Mucosa of descending colon (tissue), 3 donors: Measurements from ENCODE around the gene AQR. TPM values are rescaled to one million over a fixed set of nuclear protein-coding genes. Genes with fewer than 3 reads are reported as not detected.

Experiments used
- ATAC-seq: fragments of 200-7000 bp; cut with Tn5 transposase; one replicate; pipeline ENCODE4 v1.9.1; 2020; ENCODE audit warnings: mild to moderate bottlenecking, moderate library complexity
- DNase-seq, 3 donors: peaks; one replicate each; pipeline ENCODE4 v3.0.0-alpha.2; 2020
- H3K36me3 ChIP-seq: fragments of 200-600 bp; one replicate; pipeline ENCODE4 v1.8.0; 2021; ENCODE audit warnings: low read depth, mild to moderate bottlenecking
- H3K4me1 ChIP-seq: fragments of 200-600 bp; one replicate; pipeline ENCODE4 v1.8.0; 2021; ENCODE audit warnings: low read depth, mild to moderate bottlenecking
- H3K4me3 ChIP-seq: fragments of 200-600 bp; one replicate; pipeline ENCODE4 v1.8.0; 2021; ENCODE audit warnings: mild to moderate bottlenecking
- H3K9me3 ChIP-seq: fragments of 200-600 bp; one replicate; pipeline ENCODE4 v1.8.0; 2021; ENCODE audit warnings: mild to moderate bottlenecking
- intact Hi-C, 2 donors: fragments of 100-400 bp; cut with DNase I in 1 of 2; cut with micrococcal nuclease in 1 of 2; formaldehyde crosslinking; loops; one replicate each; pipeline versions ENCODE4 v1.11.0 to v1.11.1; 2022; cut with DNase I, micrococcal nuclease
- total RNA-seq, 3 donors: library from RNA; stranded (reverse); fragmentation: NEBNext Ultra II Directional in 2 of 3; extraction: Animal tissue kit (Norgen Biotek cat#: 25700) in 2 of 3; gene quantifications; one replicate each; pipeline versions ENCODE4 v1.2.1 to v1.2.4, GENCODE V29; 2021 to 2023
- TF ChIP-seq, protein P1 (sequence below): fragments of 200-600 bp; IDR thresholded peaks from one replicate; pipeline ENCODE4 v1.8.0; 2022; ENCODE audit warnings: antibody characterized with exemption, mild to moderate bottlenecking
- donor health status: DM: no; HTN: no; CAD: no; lungs with moderate emphysema.
- donor health status: DM: no; HTN: no; CAD: no.
- donor health status: DM: no; HTN: yes; CAD: no.

The AQR gene
- total RNA-seq, 3 donors from 2014 or later: 25.1 to 26.6 (median 26.4) TPM

DNA sequence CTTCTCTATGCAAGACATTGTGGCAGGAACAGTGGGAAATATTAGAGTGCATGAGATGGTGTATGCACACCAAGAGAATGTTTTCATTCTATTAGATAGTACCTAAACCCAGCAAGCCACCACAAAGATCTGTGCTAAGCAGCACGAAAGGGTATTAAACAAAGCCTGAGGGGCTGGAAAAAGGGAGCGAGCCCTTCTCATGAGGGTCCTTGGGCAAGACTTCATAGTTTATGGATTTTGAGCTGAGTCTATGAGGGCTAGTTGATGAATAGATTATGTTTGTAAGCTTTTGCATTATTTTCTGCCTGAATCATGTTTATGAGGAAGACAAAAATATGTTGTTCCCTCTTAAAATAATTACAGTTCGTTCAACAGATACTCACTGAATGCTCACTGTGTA lies 164.8 kb downstream of the AQR start:
- Histone ChIP-seq H3K36me3 (no peaks in the 10 kb centered on the region), H3K4me1 (no peaks in the 10 kb centered on the region), H3K4me3 (no peak overlapping the region), H3K9me3 (no peaks in the 10 kb centered on the region)
- intact Hi-C loops: no loop called here
- TF ChIP-seq, protein P1, sequence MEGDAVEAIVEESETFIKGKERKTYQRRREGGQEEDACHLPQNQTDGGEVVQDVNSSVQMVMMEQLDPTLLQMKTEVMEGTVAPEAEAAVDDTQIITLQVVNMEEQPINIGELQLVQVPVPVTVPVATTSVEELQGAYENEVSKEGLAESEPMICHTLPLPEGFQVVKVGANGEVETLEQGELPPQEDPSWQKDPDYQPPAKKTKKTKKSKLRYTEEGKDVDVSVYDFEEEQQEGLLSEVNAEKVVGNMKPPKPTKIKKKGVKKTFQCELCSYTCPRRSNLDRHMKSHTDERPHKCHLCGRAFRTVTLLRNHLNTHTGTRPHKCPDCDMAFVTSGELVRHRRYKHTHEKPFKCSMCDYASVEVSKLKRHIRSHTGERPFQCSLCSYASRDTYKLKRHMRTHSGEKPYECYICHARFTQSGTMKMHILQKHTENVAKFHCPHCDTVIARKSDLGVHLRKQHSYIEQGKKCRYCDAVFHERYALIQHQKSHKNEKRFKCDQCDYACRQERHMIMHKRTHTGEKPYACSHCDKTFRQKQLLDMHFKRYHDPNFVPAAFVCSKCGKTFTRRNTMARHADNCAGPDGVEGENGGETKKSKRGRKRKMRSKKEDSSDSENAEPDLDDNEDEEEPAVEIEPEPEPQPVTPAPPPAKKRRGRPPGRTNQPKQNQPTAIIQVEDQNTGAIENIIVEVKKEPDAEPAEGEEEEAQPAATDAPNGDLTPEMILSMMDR: no peak
- no peak for ATAC-seq
- no peak for DNase-seq

DNA sequence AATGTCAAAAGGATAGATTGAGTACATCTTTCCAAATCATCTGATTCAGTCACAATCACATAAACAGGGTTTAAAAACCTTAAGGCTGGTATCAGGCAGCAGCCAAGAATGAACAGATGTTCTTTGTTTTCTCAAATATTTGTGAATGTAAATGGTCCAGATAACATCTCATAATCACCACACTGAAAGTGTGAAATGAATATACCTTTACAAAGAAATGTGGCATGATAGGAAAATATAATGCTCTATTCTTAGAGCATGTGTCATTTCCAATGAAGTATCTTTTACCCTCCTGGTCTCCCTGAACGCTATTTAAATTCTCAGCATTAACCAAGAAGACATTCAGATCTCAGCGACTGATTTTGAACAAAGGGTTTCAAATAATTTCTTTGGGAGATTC lies 165.4 kb downstream of the AQR start:
- intact Hi-C loops: no loop called here
- no peak for ATAC-seq
- Histone ChIP-seq H3K4me3 (no peak overlapping the region), H3K36me3 (no peaks in the 10 kb centered on the region), H3K4me1 (no peaks in the 10 kb centered on the region), H3K9me3 (no peaks in the 10 kb centered on the region)
- DNase-seq: no peak
- TF ChIP-seq, protein P1: no peak

DNA sequence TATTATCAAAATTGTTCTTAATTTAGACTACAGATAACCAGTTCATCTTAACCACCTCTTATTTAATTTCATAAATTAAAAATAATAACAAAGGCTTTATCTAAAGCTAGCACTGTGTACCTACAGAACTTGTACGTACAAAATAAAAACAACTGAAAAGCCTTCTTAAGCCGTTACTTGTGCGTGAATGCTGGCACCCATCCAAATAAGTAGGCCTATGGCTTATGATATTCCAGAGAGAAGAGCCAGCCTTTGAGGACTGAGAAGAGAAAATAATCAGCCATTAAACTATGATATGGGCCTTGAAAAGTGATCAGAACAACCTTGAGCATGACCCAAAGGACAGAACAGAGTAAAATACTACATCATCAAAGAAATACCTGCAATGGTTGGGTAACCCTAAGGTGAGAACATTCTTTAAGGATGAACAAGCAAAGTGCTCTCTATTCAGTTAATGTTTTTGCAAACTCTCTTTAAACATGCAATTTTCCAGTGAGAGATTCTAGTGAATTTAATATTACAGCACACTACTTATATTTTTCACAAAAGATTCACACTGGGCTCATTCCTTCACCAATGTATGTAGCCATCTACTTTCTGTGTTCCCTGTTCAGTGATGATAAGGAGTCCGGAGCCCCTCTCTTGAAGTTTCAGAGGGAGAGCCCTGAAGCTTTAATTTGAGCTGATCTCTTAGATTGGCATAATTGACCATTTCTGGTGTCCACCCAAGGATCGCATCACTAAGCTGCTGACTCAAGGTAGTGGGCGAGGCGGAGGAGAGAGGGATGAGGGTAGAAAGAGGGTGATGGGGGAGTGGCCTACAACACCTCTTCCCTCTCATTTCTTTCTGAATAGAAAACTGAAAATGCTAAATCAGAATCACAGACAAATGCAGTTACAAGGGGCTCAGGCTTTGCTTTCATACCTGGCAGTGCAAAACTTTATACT lies 166.5 kb downstream of the AQR start:
- intact Hi-C loops: no loop called here
- Histone ChIP-seq H3K4me1 (no peaks in the 10 kb centered on the region), H3K4me3 (no peak overlapping the region), H3K36me3 (no peaks in the 10 kb centered on the region), H3K9me3 (no peaks in the 10 kb centered on the region)
- DNase-seq: no peak
- TF ChIP-seq, protein P1: no peak
- ATAC-seq: no peak

DNA sequence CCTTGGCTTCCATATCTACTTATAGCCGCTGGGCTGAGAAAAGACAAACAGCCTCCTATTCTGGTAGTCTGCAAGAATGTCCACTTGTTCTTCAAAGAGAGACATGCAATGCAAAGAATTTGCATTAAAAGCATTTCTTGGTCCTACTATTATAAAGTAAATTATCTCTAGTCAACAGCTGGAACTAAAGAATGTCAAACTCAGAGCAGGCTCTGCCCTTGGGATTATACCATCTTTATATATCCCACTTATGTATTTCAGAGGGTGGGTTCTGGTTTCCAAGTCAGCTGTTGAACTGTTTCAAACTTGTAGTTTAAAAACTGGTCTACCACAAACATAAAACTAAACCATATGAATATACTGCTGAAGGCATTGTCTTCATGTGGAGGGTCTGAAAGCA lies 167.2 kb downstream of the AQR start:
- intact Hi-C loops: no loop called here
- Histone ChIP-seq H3K4me3 (no peak overlapping the region), H3K36me3 (no peaks in the 10 kb centered on the region), H3K4me1 (no peaks in the 10 kb centered on the region), H3K9me3 (no peaks in the 10 kb centered on the region)
- TF ChIP-seq, protein P1: no peak
- no peak for ATAC-seq
- DNase-seq: no peak

Other genes starting within 250 kb of the AQR start
- gene GJD2, start 214.7 kb downstream of the AQR start, total RNA-seq: not detected
- 10 to 100 TPM in 1 of 3 donors, 1 to 10 TPM in 1, under 1 TPM in 1; 0.64 to 10.7 (median 1.3) TPM for gene ACTC1, start 174.2 kb downstream of the AQR start, total RNA-seq
- gene ZNF770, start 18.5 kb upstream of the AQR start, total RNA-seq: 10 to 100 TPM; 20.3 to 24.0 (median 21.2) TPM
- 1 to 10 TPM in 2 of 3 donors, not detected in 1; 1.1 to 1.8 TPM for gene NANOGP8, start 115.6 kb upstream of the AQR start, total RNA-seq